Upper lobe of right lung (tissue), 1 donor: ENCODE measurements around the gene CD274. TPM values are rescaled to one million over a fixed set of nuclear protein-coding genes. Genes with fewer than 3 reads are reported as not detected.

Experiments
- ATAC-seq: fragments of 200-7000 bp; cut with Tn5 transposase; one replicate; pipeline ENCODE4 v1.9.1; 2020; ENCODE audit warnings: mild to moderate bottlenecking, moderate library complexity
- DNase-seq: peaks from one replicate; pipeline ENCODE4 v3.0.0-alpha.2; 2020
- H3K27ac ChIP-seq: fragments of 200-600 bp; one replicate; pipeline ENCODE4 v1.8.0; 2022
- H3K27me3 ChIP-seq: fragments of 200-600 bp; one replicate; pipeline ENCODE4 v1.8.0; 2022; ENCODE audit warnings: mild to moderate bottlenecking
- H3K36me3 ChIP-seq: fragments of 200-600 bp; one replicate; pipeline ENCODE4 v1.8.0; 2022
- H3K4me1 ChIP-seq: fragments of 200-600 bp; one replicate; pipeline ENCODE4 v1.8.0; 2022
- H3K4me3 ChIP-seq: fragments of 200-600 bp; one replicate; pipeline ENCODE4 v1.8.0; 2022; ENCODE audit warnings: mild to moderate bottlenecking
- H3K9me3 ChIP-seq: fragments of 200-600 bp; one replicate; pipeline ENCODE4 v1.8.0; 2022
- intact Hi-C: fragments of 100-400 bp; cut with DNase I; formaldehyde crosslinking; loops from one replicate; pipeline ENCODE4 v1.11.0; 2022
- total RNA-seq: library from RNA; stranded (reverse); fragmentation: NEBNext Ultra II Directional; extraction: Animal tissue kit (Norgen Biotek cat#: 25700); gene quantifications from one replicate; pipeline ENCODE4 v1.2.1, GENCODE V29; 2021
- TF ChIP-seq, protein P1 (sequence below): fragments of 200-600 bp; IDR thresholded peaks from one replicate; pipeline ENCODE4 v1.8.0; 2022; ENCODE audit warnings: antibody characterized with exemption
- donor health status: DM: no; HTN: yes; CAD: no; lungs with severe emphysema.

The CD274 gene
- total RNA-seq, 1 donor from 2014 or later, result 25.9 TPM

DNA sequence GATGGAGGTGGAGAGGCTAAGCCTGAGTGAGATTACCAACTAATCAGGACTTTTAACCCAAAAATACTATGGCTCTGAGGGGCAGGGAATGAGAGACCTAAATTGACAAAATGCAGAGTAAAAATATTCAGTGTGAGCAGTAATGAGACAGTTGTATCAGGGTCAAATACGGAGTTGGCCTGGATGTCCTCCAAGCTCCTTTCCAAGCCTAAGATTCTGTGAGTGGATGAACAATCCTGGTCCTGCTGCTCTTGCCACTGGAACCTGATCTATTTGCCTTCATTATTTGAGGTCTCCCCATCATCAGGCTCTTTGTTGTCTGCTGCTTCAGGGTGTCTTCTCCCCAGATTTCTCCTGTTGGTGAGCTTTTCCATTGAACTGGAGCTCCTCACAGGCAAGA is 61.1 kb downstream of the CD274 start:
- H3K27ac ChIP-seq, result no peak overlapping the region
- H3K4me1 ChIP-seq, result peaks cover 15% of the 10 kb centered on the region
- H3K9me3 ChIP-seq, result no peaks in the 10 kb centered on the region
- no peak for DNase-seq
- H3K36me3 ChIP-seq, result no peaks in the 10 kb centered on the region
- peak overlapping the region; percentile 39 for H3K4me3 ChIP-seq
- no peaks in the 10 kb centered on the region for H3K27me3 ChIP-seq
- intact Hi-C loops, result no loop called here
- TF ChIP-seq, protein P1, sequence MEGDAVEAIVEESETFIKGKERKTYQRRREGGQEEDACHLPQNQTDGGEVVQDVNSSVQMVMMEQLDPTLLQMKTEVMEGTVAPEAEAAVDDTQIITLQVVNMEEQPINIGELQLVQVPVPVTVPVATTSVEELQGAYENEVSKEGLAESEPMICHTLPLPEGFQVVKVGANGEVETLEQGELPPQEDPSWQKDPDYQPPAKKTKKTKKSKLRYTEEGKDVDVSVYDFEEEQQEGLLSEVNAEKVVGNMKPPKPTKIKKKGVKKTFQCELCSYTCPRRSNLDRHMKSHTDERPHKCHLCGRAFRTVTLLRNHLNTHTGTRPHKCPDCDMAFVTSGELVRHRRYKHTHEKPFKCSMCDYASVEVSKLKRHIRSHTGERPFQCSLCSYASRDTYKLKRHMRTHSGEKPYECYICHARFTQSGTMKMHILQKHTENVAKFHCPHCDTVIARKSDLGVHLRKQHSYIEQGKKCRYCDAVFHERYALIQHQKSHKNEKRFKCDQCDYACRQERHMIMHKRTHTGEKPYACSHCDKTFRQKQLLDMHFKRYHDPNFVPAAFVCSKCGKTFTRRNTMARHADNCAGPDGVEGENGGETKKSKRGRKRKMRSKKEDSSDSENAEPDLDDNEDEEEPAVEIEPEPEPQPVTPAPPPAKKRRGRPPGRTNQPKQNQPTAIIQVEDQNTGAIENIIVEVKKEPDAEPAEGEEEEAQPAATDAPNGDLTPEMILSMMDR, result no peak
- no peak for ATAC-seq

DNA sequence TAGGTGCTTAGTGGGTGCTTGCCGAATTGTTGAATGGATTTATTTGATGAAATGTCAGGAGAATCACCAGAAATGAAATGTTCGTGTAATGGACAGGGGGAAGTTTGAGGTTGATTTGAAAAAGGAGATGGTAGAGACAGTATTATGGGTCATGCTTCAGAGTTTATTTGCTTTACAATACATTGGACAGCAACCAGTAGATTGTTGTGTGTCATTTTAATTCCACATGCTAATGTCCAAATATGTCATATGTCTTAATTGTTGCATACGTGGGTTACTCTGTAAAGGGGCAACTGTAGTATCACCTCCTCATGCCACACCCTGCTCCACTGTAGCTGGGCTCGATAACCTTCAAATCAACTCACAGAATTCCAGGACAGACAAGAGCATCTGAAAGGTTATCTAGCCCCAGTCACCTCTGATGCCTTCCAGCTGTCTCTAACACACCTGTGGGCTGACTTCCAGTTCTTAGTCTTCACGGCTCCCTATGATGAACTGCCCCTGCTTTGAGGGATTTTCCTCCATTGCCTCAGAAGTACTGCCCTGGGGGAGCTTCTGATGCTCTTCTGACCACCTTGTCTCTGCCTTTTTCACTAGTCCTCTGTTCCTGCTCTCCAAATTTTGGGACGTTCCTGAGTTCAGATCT is 61.7 kb downstream of the CD274 start:
- TF ChIP-seq, protein P1, result no peak
- ATAC-seq, result no peak
- Histone ChIP-seq H3K36me3 (no peaks in the 10 kb centered on the region), H3K4me1 (peaks cover 15% of the 10 kb centered on the region), H3K4me3 (peak overlapping the region; percentile 39), H3K27me3 (no peaks in the 10 kb centered on the region), H3K27ac (no peak overlapping the region), H3K9me3 (no peaks in the 10 kb centered on the region)
- intact Hi-C loops, result no loop called here
- DNase-seq, result no peak

GRCh38 chr9:5512658-5513452 is 62.5 kb downstream of the CD274 start:
- DNase-seq, result no peak

DNA sequence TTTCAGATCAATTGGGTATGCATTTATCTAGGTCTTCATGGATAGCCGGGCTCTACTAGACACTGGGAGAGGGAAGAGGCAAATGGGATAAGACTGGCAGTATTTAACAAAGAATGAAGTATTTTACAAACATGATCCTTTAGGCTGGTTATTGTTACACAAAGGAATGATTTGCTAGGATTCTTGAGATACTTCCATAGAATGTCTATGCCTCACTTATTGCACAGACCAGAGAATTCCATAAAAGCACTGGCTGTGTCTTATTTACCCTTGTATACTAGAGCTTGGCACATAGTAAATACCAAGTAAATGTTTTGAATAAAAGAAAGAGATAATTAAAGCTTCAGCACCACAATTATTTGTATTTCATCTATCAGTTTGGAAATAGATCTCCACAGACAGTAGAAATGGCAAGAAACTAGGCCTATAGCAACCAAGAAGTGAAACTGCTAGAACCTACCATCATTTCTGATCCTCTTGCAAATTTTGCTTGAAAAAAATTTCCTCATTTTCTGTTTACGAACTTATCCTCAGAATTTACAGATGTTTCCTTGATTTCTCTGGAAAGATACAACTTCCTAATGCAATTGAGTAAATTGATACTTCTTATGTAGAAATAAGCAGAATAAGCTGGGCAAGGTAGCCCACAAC is 63.7 kb downstream of the CD274 start:
- no peak overlapping the region for H3K4me3 ChIP-seq
- H3K27ac ChIP-seq, result no peak overlapping the region
- peaks cover 15% of the 10 kb centered on the region for H3K4me1 ChIP-seq
- DNase-seq, result no peak
- intact Hi-C loops, result no loop called here
- TF ChIP-seq, protein P1, result no peak
- no peaks in the 10 kb centered on the region for H3K9me3 ChIP-seq
- no peak for ATAC-seq
- no peaks in the 10 kb centered on the region for H3K36me3 ChIP-seq
- no peaks in the 10 kb centered on the region for H3K27me3 ChIP-seq

More at GRCh38 chr9:5512658-5513452, 62.5 kb downstream of the CD274 start:
- peaks cover 15% of the 10 kb centered on the region for H3K4me1 ChIP-seq
- H3K36me3 ChIP-seq, result no peaks in the 10 kb centered on the region
- intact Hi-C loops, result no loop called here
- H3K4me3 ChIP-seq, result no peak overlapping the region
- no peaks in the 10 kb centered on the region for H3K9me3 ChIP-seq
- no peak overlapping the region for H3K27ac ChIP-seq
- TF ChIP-seq, protein P1, result no peak
- no peak for ATAC-seq
- H3K27me3 ChIP-seq, result no peaks in the 10 kb centered on the region

- Histone ChIP-seq H3K4me3 (no peak overlapping the region), H3K27ac (no peak overlapping the region), H3K4me1 (peaks cover 11% of the 10 kb centered on the region), H3K36me3 (no peaks in the 10 kb centered on the region), H3K9me3 (no peaks in the 10 kb centered on the region), H3K27me3 (no peaks in the 10 kb centered on the region)
- no peak for ATAC-seq
- intact Hi-C loops, result no loop called here
- DNase-seq, result no peak
- TF ChIP-seq, protein P1, result no peak
Observed at GRCh38 chr9:5514617-5515260, 64.4 kb downstream of the CD274 start.
